K562 (cell line): Measurements from ENCODE around the gene MOAP1. TPM values are rescaled to one million over a fixed set of nuclear protein-coding genes. Genes with fewer than 3 reads are reported as not detected.
A peak's percentile ranks its signal among the peaks of the same experiment; 100 is the strongest.

Experiments used
- ATAC-seq: fragments of 200-7000 bp; cut with Tn5 transposase; 3 replicates; pipeline ENCODE4 v1.9.1; 2020; ENCODE audit warnings: moderate library complexity
- BruUV-seq: library from RNA; stranded (reverse); fragments of 400-500 nt; replicated peaks from 2 replicates; lab custom pipeline; 2021; lab: Mats Ljungman, UMichigan
- CTCF ChIA-PET: fragments of 300-600 bp; formaldehyde crosslinking; extraction: SDS; loops from one replicate; lab custom pipeline; 2021; ENCODE audit warnings: low intra/inter-chr PET ratio; lab: Yijun Ruan, JAX
- POLR2A ChIA-PET: fragments of 300-600, 350-650 bp; sonication (Branson Sonifier 250); formaldehyde crosslinking; extraction: SDS; loops from one replicate; lab custom pipeline; 2021; ENCODE audit warnings: antibody characterized with exemption, inconsistent platforms; lab: Yijun Ruan, JAX
- DNase-seq, 4 experiments: peaks; one replicate each; pipeline versions ENCODE4 v3.0.0 to v3.0.0-alpha.2; 2011 to 2018; ENCODE audit warnings: low spot score in 3 of 4, mixed read lengths in 3 of 4; ENCODE audit errors: extremely low read depth in 1 of 4
- FAIRE-seq: peaks from 2 replicates; lab custom pipeline; 2011; peaks lifted over from hg19 to GRCh38; lab: Jason Lieb, UNC
- H2AFZ ChIP-seq: 2 replicates; pipeline ENCODE4 v1.6.0; 2011; ENCODE audit warnings: low read depth, low read length, control low read depth, inconsistent platforms
- H3K27ac ChIP-seq: fragments of 200-600 bp; 3 replicates; pipeline ENCODE4 v1.8.0; 2011; ENCODE audit warnings: low read depth, mild to moderate bottlenecking, control low read depth, inconsistent platforms, low read length, moderate library complexity, mixed read lengths; ENCODE audit errors: extremely low read depth
- H3K27me3 ChIP-seq, 2 experiments: fragments of 300-600 bp in 1 of 2; 2 replicates in 1 of 2; 3 replicates in 1 of 2; pipeline versions ENCODE4 v1.6.0 to v1.8.0; 2011; ENCODE audit warnings: inconsistent platforms in 2 of 2, low read length in 2 of 2, mild to moderate bottlenecking in 1 of 2, mixed read lengths in 1 of 2, moderate library complexity in 1 of 2; ENCODE audit not compliant: control insufficient read depth in 2 of 2, insufficient read depth in 2 of 2
- H3K36me3 ChIP-seq: fragments of 300-600 bp; 3 replicates; pipeline ENCODE4 v1.8.0; 2011; ENCODE audit warnings: mild to moderate bottlenecking, low read length, inconsistent platforms; ENCODE audit not compliant: control insufficient read depth, insufficient read depth
- H3K4me1 ChIP-seq, 2 experiments: fragments of 200-600 bp in 1 of 2; replicated peaks in 1 of 2; 2 replicates in 1 of 2; 3 replicates in 1 of 2; pipeline versions ENCODE4 v1.5.1 to v1.8.0; 2011; ENCODE audit warnings: inconsistent platforms in 2 of 2, low read length in 2 of 2, mild to moderate bottlenecking in 1 of 2, mixed read lengths in 1 of 2, moderate library complexity in 1 of 2; ENCODE audit not compliant: control insufficient read depth in 2 of 2, insufficient read depth in 2 of 2
- H3K4me2 ChIP-seq: 2 replicates; pipeline ENCODE4 v1.6.1; 2011; ENCODE audit warnings: low read length, control low read depth, inconsistent platforms, mixed read lengths; ENCODE audit not compliant: insufficient read depth
- H3K4me3 ChIP-seq: fragments of 200-600 bp; sonication (generic), shearing (Covaris generic); 2 replicates; pipeline ENCODE4 v1.5.1; 2016; ENCODE audit warnings: control low read depth, inconsistent platforms
- H3K79me2 ChIP-seq: fragments of 200-600 bp; 3 replicates; pipeline ENCODE4 v1.8.0; 2011; ENCODE audit warnings: low read length, inconsistent platforms; ENCODE audit not compliant: control insufficient read depth, insufficient read depth
- H3K9ac ChIP-seq, 2 experiments: 2 replicates each; pipeline versions ENCODE4 v1.6.0 to v1.6.1; 2011; ENCODE audit warnings: low read depth in 2 of 2, low read length in 2 of 2, control low read depth in 1 of 2, inconsistent platforms in 1 of 2, mild to moderate bottlenecking in 1 of 2, mixed read lengths in 1 of 2; ENCODE audit not compliant: insufficient read depth in 1 of 2
- H3K9me1 ChIP-seq: one replicate; pipeline ENCODE4 v1.6.0; 2011; ENCODE audit warnings: inconsistent platforms, mild to moderate bottlenecking, low read length, moderate library complexity; ENCODE audit not compliant: control insufficient read depth, insufficient read depth
- H3K9me3 ChIP-seq: replicated peaks from 2 replicates; pipeline ENCODE4 v1.5.1; 2011; ENCODE audit warnings: low read depth, low read length, inconsistent platforms; ENCODE audit not compliant: control insufficient read depth, insufficient read depth
- H4K20me1 ChIP-seq: replicated peaks from 2 replicates; pipeline ENCODE4 v1.6.1; 2011; ENCODE audit warnings: low read length, inconsistent platforms, mixed read lengths; ENCODE audit not compliant: control insufficient read depth, insufficient read depth
- ETV6 ChIP-seq, 3 experiments: fragments of 150-350 bp in 1 of 3; sonication (generic) in 1 of 3; formaldehyde crosslinking in 1 of 3; IDR thresholded peaks; 2 replicates each; pipeline versions ENCODE4 v1.6.1 to v1.8.0; 2014 to 2022; ENCODE audit warnings: borderline replicate concordance in 2 of 3, low read depth in 2 of 3, antibody characterized with exemption in 1 of 3, low read length in 1 of 3, mild to moderate bottlenecking in 1 of 3, missing genetic modification reagents in 1 of 3
- NCOA2 ChIP-seq, 2 experiments: fragments of 450-650 bp; IDR thresholded peaks; 2 replicates each; pipeline ENCODE4 v1.6.1; 2018; ENCODE audit warnings: mild to moderate bottlenecking in 2 of 2, moderate library complexity in 1 of 2; ENCODE audit not compliant: partially characterized antibody in 2 of 2
- PTRF ChIP-seq: fragments of 450-650 bp; IDR thresholded peaks from 2 replicates; pipeline ENCODE4 v1.6.1; 2016; ENCODE audit warnings: mild to moderate bottlenecking, missing genetic modification characterization, missing compliant biosample characterization
- ZNF121 ChIP-seq: sonication (generic); formaldehyde crosslinking; conservative IDR thresholded peaks from 2 replicates; pipeline ENCODE4 v1.8.0; 2022; ENCODE audit warnings: missing genetic modification reagents
- ZNF224 ChIP-seq: sonication (generic); formaldehyde crosslinking; IDR thresholded peaks from 2 replicates; pipeline ENCODE4 v1.8.0; 2022; ENCODE audit warnings: mild to moderate bottlenecking, missing genetic modification reagents
- ZNF644 ChIP-seq: fragments of 200-800 bp; sonication (Bioruptor generic); IDR thresholded peaks from 2 replicates; pipeline ENCODE4 v1.6.1; 2016; ENCODE audit warnings: low read depth, missing genetic modification characterization, missing compliant biosample characterization
- WGBS: fragments of 100-300 bp; shearing (Covaris generic); methylation state at CpG from one replicate; pipeline ENCODE4 v1.1.6; 2016; ENCODE audit warnings: low coverage, mixed read lengths; ENCODE audit not compliant: insufficient coverage; ENCODE audit errors: missing lambda C conversion rate; 5-methylcytosine and 5-hydroxymethylcytosine counted together
- in situ Hi-C: fragments of 300-500 bp; cut with MboI; formaldehyde crosslinking; loops from 4 replicates; pipeline ENCODE4 v1.15.0; 2018; ENCODE audit warnings: inconsistent platforms, mixed read lengths
- intact Hi-C: fragments of 100-400 bp; cut with micrococcal nuclease; formaldehyde crosslinking; loops from 2 replicates; pipeline ENCODE4 v1.14.2; 2022
- polyA plus RNA-seq, 8 experiments: library from polyadenylated mRNA; depleted of rRNA in 4 of 8; stranded (reverse) in 5 of 8; unstranded in 3 of 8; fragments of >200 nt; fragmentation: Nextera tagmentation in 2 of 8; fragmentation: Illumina TruSeq in 1 of 8; extraction: Ambion mirVana in 2 of 8; extraction: Trizol in 1 of 8; gene quantifications; 2 replicates each; pipeline versions ENCODE4 v1.2.1 to v1.2.3, GENCODE V29; 2011 to 2014; ENCODE audit warnings: inconsistent platforms in 1 of 8, missing spikeins in 1 of 8
- total RNA-seq, 7 experiments: library from RNA; depleted of rRNA in 6 of 7; stranded (reverse); fragments of >200 nt in 6 of 7; fragmentation: Illumina TruSeq in 2 of 7; extraction: Trizol in 2 of 7; gene quantifications; 2 replicates each; pipeline versions ENCODE4 v1.2.1 to v1.2.3, GENCODE V29; 2011 to 2021; ENCODE audit warnings: low replicate concordance in 1 of 7
- TF ChIP-seq, protein P1 (sequence below): sonication (generic); formaldehyde crosslinking; IDR thresholded peaks from 2 replicates; pipeline ENCODE4 v1.8.0; 2022; ENCODE audit warnings: mild to moderate bottlenecking, missing genetic modification reagents, borderline replicate concordance
- TF ChIP-seq, protein P2 (sequence below): fragments of 250-450 bp; sonication (Bioruptor Pico); IDR thresholded peaks from 2 replicates; pipeline ENCODE4 v1.8.0; 2021; ENCODE audit warnings: moderate library complexity, mild to moderate bottlenecking, inconsistent platforms

MOAP1 gene
- total and polyA plus RNA-seq, 9 of the 15 experiments (the other 6 are each of a cell fraction or from before 2014, with no cell fraction given): 1.5 to 14.4 (median 6.0) TPM

DNA sequence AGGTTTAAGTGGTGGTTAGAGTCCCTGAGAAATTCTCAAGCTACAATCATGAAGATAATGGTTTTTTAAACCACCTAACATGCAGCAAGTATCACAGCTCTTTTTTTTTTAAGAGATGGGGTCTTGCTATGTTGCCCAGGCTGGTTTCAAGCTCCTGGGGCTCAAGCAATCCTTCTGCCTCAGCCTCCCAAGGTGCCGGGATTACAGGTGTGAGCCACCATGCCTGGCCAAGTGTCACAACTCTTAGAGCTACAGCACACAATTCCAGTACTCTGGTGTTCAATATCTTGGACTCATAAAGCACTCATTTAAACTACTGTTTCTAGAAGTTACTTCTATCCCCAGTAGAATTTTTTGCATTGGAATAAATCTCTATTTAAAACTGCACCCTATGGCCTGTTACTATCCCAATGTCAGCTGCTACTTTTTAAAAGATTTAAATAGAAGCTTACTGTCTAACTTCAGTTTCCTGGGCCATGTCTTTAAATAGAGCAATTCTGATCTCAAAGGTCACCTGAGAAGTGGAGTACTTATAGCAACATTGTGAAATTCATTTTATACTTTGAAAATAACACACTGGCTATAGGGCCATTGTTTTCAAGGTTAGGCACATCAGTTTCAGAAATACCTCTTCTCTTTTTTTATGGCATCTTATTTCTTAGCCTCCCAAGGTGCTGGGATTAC lies 10.8 kb upstream of the MOAP1 start:
- ChIA-PET CTCF (no interaction called here), POLR2A (interaction anchor here (0.6 kb wide), 1 partner anchor 11 kb away, joined by 4 read pairs; the partner anchor contains the start of genes LYSET and MOAP1)
- no peak for ATAC-seq
- H3K9ac ChIP-seq: no peak overlapping the region
- H3K4me2 ChIP-seq: no peak overlapping the region
- H3K36me3 ChIP-seq: peaks cover 5% of the 10 kb centered on the region; the same call in 1 of the 3 replicates
- no peaks in the 10 kb centered on the region; a peak in 2 of 5 replicates for H3K4me1 ChIP-seq
- H3K79me2 ChIP-seq: no peaks in the 10 kb centered on the region
- no peaks in the 10 kb centered on the region for H3K27me3 ChIP-seq
- WGBS: 78% methylated on average over 1 of the region's 1 CpG
- no peak for FAIRE-seq
- no peaks in the 10 kb centered on the region for H3K9me1 ChIP-seq
- BruUV-seq: no TSS peak
- H3K27ac ChIP-seq: no peak overlapping the region
- no peak overlapping the region for H3K4me3 ChIP-seq
- H4K20me1 ChIP-seq: no peaks in the 10 kb centered on the region
- no peak overlapping the region for H2AFZ ChIP-seq
- no peak for DNase-seq
- intact Hi-C loops: no loop called here
- no peak for TF ChIP-seq ZNF224 (CRISPR knock-in tag)
- TF ChIP-seq NCOA2 (IDR thresholded peaks at IDR 0.05; ENCODE audit: partially characterized antibody in 2 of 2): no peak
- TF ChIP-seq, protein P1, sequence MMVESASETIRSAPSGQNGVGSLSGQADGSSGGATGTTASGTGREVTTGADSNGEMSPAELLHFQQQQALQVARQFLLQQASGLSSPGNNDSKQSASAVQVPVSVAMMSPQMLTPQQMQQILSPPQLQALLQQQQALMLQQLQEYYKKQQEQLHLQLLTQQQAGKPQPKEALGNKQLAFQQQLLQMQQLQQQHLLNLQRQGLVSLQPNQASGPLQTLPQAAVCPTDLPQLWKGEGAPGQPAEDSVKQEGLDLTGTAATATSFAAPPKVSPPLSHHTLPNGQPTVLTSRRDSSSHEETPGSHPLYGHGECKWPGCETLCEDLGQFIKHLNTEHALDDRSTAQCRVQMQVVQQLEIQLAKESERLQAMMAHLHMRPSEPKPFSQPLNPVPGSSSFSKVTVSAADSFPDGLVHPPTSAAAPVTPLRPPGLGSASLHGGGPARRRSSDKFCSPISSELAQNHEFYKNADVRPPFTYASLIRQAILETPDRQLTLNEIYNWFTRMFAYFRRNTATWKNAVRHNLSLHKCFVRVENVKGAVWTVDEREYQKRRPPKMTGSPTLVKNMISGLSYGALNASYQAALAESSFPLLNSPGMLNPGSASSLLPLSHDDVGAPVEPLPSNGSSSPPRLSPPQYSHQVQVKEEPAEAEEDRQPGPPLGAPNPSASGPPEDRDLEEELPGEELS (CRISPR knock-in tag): no peak
- TF ChIP-seq, protein P2, sequence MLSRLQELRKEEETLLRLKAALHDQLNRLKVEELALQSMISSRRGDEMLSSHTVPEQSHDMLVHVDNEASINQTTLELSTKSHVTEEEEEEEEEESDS (CRISPR knock-in tag): no peak
- TF ChIP-seq ETV6 (IDR thresholded peaks at IDR 0.05; ENCODE audit: borderline replicate concordance in 1 of 2, low read depth in 2 of 2, low read length in 1 of 2): no peak
- no peak for TF ChIP-seq ETV6 (CRISPR knock-in tag; IDR thresholded peaks at IDR 0.05; ENCODE audit: borderline replicate concordance)
- TF ChIP-seq PTRF (tag): no peak
- peak; percentile 53; the same call in 1 of the 2 replicates for TF ChIP-seq ZNF121 (CRISPR knock-in tag)
- TF ChIP-seq ZNF644 (tag): no peak
- in situ Hi-C loops: no loop called here
- no peaks in the 10 kb centered on the region for H3K9me3 ChIP-seq
